Anterior cingulate cortex (tissue), 58 donors: ENCODE measurements around the gene NFAT5.
A peak's percentile ranks its signal among the peaks of the same experiment; 100 is the strongest.

Experiments used
- DNase-seq, 58 donors: peaks; one replicate each; lab custom pipeline; 2025; lab: John Stamatoyannopoulos, UW

Gene NFAT5

GRCh38 chr16:69593751-69594255 is 28.0 kb downstream of the NFAT5 start:
- DNase-seq: no peak

- no peak for DNase-seq
These were observed 29.6 kb downstream of the NFAT5 start for GRCh38 chr16:69595127-69596036.

DNA sequence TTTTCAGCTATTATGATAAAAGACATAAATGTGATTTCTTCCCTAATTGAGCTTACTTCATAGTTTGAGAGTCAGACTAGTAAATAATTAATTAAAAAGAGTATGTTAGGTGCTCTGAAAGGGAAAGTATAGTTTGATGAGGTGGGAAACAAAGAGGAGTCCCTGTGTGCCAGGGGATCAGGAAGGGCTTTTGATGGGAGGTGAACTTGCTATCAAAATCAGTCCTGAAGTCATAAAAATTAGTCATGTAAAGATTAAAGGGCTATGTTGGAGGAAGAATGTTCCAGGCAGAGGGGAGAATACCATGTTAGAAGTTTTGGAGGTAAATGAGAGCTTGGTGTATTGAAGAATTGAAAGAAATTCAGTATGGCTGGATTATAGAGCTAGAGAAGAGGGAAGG is 31.0 kb downstream of the NFAT5 start:
- DNase-seq: no peak

- DNase-seq: no peak
These were observed 32.3 kb downstream of the NFAT5 start for GRCh38 chr16:69598045-69598444.

- DNase-seq: no peak
These were observed 34.0 kb downstream of the NFAT5 start for GRCh38 chr16:69599731-69600130.

- no peak for DNase-seq
These were observed 34.4 kb downstream of the NFAT5 start for GRCh38 chr16:69600202-69600601.

- DNase-seq: no peak
These were observed 35.5 kb downstream of the NFAT5 start for GRCh38 chr16:69601250-69601649.

GRCh38 chr16:69606985-69607384 is 41.2 kb downstream of the NFAT5 start:
- DNase-seq: no peak

GRCh38 chr16:69607674-69608073 is 41.9 kb downstream of the NFAT5 start:
- no peak for DNase-seq

- DNase-seq: no peak
These were observed 44.6 kb downstream of the NFAT5 start for GRCh38 chr16:69610356-69610755.

DNA sequence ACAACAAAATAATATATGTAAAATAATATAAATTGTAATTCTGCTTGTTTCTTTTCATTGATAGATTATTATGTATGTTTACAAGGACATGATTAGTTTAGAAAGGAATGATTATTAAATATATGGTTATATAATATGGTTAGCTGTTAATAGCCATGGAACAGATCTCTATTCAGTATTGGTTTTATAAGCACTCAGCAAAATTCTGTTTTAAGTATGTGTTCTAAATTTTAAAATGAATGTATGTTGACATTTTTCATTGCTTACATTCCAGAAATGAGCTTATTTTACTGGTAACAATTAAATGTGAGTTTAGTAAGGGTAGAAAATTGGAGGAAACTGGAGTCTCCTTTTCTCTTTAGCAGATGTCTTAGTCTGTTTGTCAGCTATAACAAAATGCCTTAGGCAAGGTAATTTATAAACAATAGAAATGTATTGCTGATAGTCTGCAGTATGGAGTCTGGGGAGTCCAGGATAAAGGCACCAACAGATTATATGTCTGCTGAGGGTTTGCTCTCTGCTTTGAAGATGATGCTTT is 45.4 kb downstream of the NFAT5 start:
- no peak for DNase-seq

DNA sequence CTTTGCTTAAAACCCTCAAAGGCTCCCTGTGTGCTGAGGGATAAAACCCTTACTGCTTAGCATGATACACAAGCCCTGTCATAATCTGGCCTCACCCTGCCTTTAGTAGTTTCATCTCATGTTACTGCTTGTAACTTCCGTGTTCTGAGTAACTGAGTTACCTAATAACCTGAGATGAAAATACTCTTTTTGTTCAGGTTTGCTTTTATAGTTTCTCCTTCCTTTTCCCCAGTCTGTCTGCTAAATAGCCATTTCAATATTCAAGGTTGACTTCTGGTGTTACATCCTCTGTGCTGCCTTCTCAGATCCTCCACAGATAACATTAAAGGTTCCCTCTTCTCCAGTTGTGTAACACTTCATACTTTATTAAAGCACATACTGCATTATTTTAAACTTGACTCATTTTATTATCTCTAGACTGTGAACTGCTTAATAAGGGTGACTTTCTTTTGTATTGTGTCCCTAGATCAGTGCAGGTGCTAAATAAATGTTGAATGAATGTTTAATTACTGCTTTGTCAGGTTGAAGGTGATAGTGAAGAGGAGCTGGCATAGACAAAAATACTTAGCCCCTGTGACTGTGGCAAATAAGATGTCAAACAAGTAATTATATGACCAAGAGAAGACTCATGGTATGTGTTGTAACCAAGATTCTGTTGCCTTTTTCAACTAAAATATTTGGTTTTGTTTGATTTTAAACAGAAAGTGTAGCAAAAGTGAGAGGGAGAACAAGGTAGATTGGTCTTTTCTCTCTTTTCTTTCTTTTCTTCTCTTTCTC is 47.8 kb downstream of the NFAT5 start:
- DNase-seq: no peak

DNA sequence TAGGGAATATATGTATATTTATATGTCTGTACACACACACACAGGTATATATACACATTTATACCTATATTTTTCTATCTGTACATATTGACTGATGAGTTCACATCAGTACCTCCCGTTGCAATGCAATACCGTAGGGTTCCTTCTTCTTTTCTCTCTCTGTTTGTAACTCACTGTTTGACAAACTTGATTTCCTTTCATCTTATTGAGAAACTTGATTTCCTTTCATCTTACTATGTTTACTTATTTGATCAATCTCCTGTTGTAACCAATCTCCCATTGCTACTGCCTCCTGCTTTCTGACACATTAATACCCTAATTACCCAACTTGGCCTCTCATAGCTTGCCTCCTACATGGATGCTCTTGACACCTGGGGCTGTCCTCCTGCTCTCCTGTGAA is 49.8 kb downstream of the NFAT5 start:
- no peak for DNase-seq

GRCh38 chr16:69616082-69616481 is 50.3 kb downstream of the NFAT5 start:
- DNase-seq: no peak

- peak in 1 of 58 donors; percentile 3 for DNase-seq
These were observed 52.5 kb downstream of the NFAT5 start for GRCh38 chr16:69618307-69618706.

GRCh38 chr16:69618721-69619120 is 53.0 kb downstream of the NFAT5 start:
- DNase-seq: no peak

DNA sequence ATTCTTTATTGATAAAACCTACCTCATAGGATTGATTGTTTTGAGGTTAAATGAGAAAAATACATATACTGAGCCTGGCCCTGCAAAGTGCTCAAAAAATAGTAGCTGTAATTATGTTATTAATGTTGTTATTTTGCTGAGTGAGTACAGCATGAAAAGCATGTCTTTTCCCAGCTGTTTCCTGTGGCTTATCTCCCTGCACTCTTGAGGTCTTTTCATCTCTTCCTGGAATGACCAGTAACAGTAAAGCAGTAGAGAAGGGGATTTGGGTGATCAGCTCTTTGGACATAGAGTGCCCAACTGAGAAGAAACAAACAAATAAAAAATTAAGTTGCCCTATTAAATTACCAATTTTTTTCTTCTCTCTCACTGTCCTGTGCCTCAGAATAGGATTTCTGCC is 53.7 kb downstream of the NFAT5 start:
- DNase-seq: no peak

DNA sequence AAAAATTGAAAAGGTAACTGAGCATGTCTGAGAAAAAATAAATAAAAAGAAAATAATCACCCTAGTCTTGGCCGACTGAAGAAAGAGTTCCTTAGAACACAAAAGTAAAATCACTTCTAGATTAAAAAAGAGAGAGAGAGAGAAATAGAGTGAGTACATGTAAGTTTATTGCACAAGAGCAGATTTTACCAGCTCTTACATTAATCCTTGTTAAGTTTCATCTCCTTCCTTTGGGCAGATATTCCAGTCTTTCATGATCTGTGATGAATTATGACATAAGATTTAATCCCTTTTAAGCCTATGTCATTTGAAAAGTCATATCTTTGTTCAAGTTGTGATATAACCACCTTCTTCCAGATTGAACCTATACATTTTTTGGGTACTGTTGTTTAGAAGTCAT is 54.8 kb downstream of the NFAT5 start:
- DNase-seq: no peak

DNA sequence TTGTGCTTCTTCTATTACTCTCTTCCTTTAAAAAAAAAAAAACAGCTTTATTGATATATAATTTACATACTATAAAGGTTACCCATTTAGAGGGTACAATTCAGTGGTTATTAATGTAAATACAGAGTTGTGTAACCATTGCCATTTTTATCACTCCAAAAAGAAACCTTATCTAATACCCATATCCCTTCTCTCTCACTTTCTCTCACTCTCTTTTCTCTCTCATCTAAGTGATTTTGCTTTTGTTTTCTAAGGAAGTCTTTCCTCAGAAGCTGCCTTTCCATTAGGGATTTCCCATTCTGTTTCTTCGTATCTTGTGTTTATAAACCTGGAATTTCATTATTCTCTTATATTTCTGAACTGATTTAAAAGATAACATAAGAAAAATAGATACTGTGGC is 55.5 kb downstream of the NFAT5 start:
- no peak for DNase-seq

- no peak for DNase-seq
These were observed 60.5 kb downstream of the NFAT5 start for GRCh38 chr16:69626256-69626655.

- DNase-seq: no peak
These were observed 67.1 kb downstream of the NFAT5 start for GRCh38 chr16:69632828-69633227.
